ENCODE measurements around the gene HEY2.

Gene HEY2

GRCh38 chr6:125745281-125746018 is 4.0 kb upstream of the HEY2 start:
- no peak for DNase-seq

- no peak for DNase-seq
Observed at GRCh38 chr6:125746019-125746414, 3.4 kb upstream of the HEY2 start.

- DNase-seq: no peak
Observed at GRCh38 chr6:125746731-125747588, 2.5 kb upstream of the HEY2 start.

GRCh38 chr6:125747589-125748405 is 1.6 kb upstream of the HEY2 start:
- no peak for DNase-seq

- no peak for DNase-seq
Observed at GRCh38 chr6:125748406-125749172, 843 bp upstream of the HEY2 start.

GRCh38 chr6:125749865-125750691 is 646 bp downstream of the HEY2 start:
- no peak for DNase-seq

GRCh38 chr6:125750692-125751333 is 1.4 kb downstream of the HEY2 start:
- no peak for DNase-seq

GRCh38 chr6:125751334-125751916 is 2.0 kb downstream of the HEY2 start:
- no peak for DNase-seq

- no peak for DNase-seq
Observed at GRCh38 chr6:125752773-125753172, 3.3 kb downstream of the HEY2 start.

- DNase-seq: no peak
Observed at GRCh38 chr6:125753218-125753936, 3.9 kb downstream of the HEY2 start.

GRCh38 chr6:125753937-125754259 is 4.5 kb downstream of the HEY2 start:
- DNase-seq: no peak

- no peak for DNase-seq
Observed at GRCh38 chr6:125754566-125754965, 5.1 kb downstream of the HEY2 start.

GRCh38 chr6:125759184-125759902 is 9.9 kb downstream of the HEY2 start:
- no peak for DNase-seq

- DNase-seq: no peak
Observed at GRCh38 chr6:125759959-125760457, 10.6 kb downstream of the HEY2 start.

- no peak for DNase-seq
Observed at GRCh38 chr6:125764121-125764671, 14.8 kb downstream of the HEY2 start.

GRCh38 chr6:125765944-125766343 is 16.5 kb downstream of the HEY2 start:
- no peak for DNase-seq

- no peak for DNase-seq
Observed at GRCh38 chr6:125766641-125767040, 17.2 kb downstream of the HEY2 start.

- DNase-seq: no peak
Observed at GRCh38 chr6:125769147-125769783, 19.8 kb downstream of the HEY2 start.
